OCI-LY3 (cell line): ENCODE results near the gene FRMD4A.

ENCODE experiments used
- CTCF ChIP-seq: fragments of 200-600, 300-600 bp; sonication (generic); IDR thresholded peaks from 2 replicates; pipeline ENCODE4 v1.5.1; 2014; ENCODE audit warnings: antibody characterized with exemption, low read length, low read depth
- EZH2phosphoT487 ChIP-seq: fragments of 200-600 bp; shearing (Covaris generic); IDR thresholded peaks from 2 replicates; pipeline ENCODE4 v1.6.1; 2018; ENCODE audit warnings: antibody characterized with exemption, mixed run types, low read depth

GRCh38 chr10:14024329-14025202, 306.2 kb downstream of the FRMD4A start:
- TF ChIP-seq CTCF: no peak
- TF ChIP-seq EZH2phosphoT487: no peak
